ENCODE data around the gene PCMTD2. TPM values are rescaled to one million over a fixed set of nuclear protein-coding genes. Genes with fewer than 3 reads are reported as not detected.

Gene PCMTD2
- total and polyA plus RNA-seq, 2 of the 13 experiments (the other 11 are each of a cell fraction or from before 2014, with no cell fraction given) = 47.0 to 76.9 TPM

- TF ChIP-seq, protein P1, sequence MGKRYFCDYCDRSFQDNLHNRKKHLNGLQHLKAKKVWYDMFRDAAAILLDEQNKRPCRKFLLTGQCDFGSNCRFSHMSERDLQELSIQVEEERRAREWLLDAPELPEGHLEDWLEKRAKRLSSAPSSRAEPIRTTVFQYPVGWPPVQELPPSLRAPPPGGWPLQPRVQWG (CRISPR knock-in tag; IDR thresholded peaks at IDR 0.05; ENCODE audit: borderline replicate concordance, low read depth) = no peak
- TF ChIP-seq MEIS2 (CRISPR knock-in tag; IDR thresholded peaks at IDR 0.05) (peak; percentile 91), ZFP37 (CRISPR knock-in tag; IDR thresholded peaks at IDR 0.05; ENCODE audit: borderline replicate concordance) (no peak; the same call in 1 of the 2 replicates), SSRP1 (CRISPR knock-in tag; IDR thresholded peaks at IDR 0.05) (peak; percentile 51; the same call in 1 of the 2 replicates), ATM (IDR thresholded peaks at IDR 0.05; ENCODE audit: borderline replicate concordance) (no peak), ATRX (CRISPR knock-in tag; IDR thresholded peaks at IDR 0.05; ENCODE audit: borderline replicate concordance) (no peak), ZNF292 (CRISPR knock-in tag; IDR thresholded peaks at IDR 0.05; ENCODE audit: borderline replicate concordance, low read depth) (peak; percentile 95), YEATS4 (CRISPR knock-in tag; IDR thresholded peaks at IDR 0.05; ENCODE audit: borderline replicate concordance) (peak; percentile 76), TCF7 (IDR thresholded peaks at IDR 0.05; ENCODE audit: low read depth) (no peak), ZHX2 (IDR thresholded peaks at IDR 0.05; ENCODE audit: low read depth) (peak; percentile 54), ZHX2 (CRISPR knock-in tag; IDR thresholded peaks at IDR 0.05; ENCODE audit: borderline replicate concordance) (no peak), CEBPG (CRISPR knock-in tag; IDR thresholded peaks at IDR 0.05) (no peak), DNMT3B (CRISPR knock-in tag; conservative IDR thresholded peaks at IDR 0.05) (0 out of 2 replicates have a peak, but pooled peaks have one; percentile 59), ZNF589 (CRISPR knock-in tag; conservative IDR thresholded peaks at IDR 0.05) (no peak), ETS1 (CRISPR knock-in tag; IDR thresholded peaks at IDR 0.05) (no peak), AHR (CRISPR knock-in tag; IDR thresholded peaks at IDR 0.05) (no peak), RBM22 (optimal IDR thresholded peaks at IDR 0.05; ENCODE audit: low read length) (no peak), RAD21 (CRISPR knock-in tag; IDR thresholded peaks at IDR 0.05) (0 out of 2 replicates have a peak, but pooled peaks have one; percentile 11)
- TF ChIP-seq, protein P2, sequence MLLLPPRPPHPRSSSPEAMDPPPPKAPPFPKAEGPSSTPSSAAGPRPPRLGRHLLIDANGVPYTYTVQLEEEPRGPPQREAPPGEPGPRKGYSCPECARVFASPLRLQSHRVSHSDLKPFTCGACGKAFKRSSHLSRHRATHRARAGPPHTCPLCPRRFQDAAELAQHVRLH (CRISPR knock-in tag; IDR thresholded peaks at IDR 0.05; ENCODE audit: borderline replicate concordance, low read depth) = peak; percentile 70; the same call in 1 of the 2 replicates
Observed at GRCh38 chr20:64236137-64237088, 19.1 kb upstream of the PCMTD2 start (continued).
